Thyroid gland (tissue), 4 donors: ENCODE data around the gene LDAF1.

Experiments used
- POLR2A ChIP-seq, 2 donors: fragments of 450-650 bp; IDR thresholded peaks; one replicate each; pipeline ENCODE4 v1.6.1; 2017; ENCODE audit warnings: antibody characterized with exemption in 2 of 2, mild to moderate bottlenecking in 2 of 2, moderate library complexity in 1 of 2
- TF ChIP-seq, protein P1 (sequence below), 6 experiments: fragments of 200-600 bp in 3 of 6; fragments of 450-650 bp in 3 of 6; sonication (generic) in 3 of 6; IDR thresholded peaks; one replicate each; pipeline ENCODE4 v1.5.1; 2016 to 2019; ENCODE audit warnings: antibody characterized with exemption in 6 of 6, mild to moderate bottlenecking in 2 of 6, inconsistent platforms in 1 of 6, moderate library complexity in 1 of 6

DNA sequence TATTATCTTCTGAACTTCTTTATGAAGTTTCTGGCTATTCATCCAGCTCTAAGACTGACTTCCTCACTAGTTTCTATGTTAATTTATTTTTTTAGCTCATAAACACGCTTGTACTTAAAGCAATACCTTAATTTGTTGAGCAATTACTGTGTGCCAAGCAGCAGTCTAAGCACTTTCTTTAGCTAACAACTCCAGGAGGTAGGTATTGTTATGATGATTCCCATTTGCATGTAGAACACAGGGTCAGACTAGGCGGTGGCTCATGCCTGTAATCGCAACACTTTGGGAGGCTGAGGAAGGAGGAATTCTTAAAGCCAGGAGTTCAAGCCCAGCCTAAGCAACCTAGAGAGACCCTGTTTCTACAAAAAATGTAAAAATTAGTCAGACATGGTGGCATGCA is 27.7 kb upstream of the LDAF1 start:
- TF ChIP-seq, protein P1, sequence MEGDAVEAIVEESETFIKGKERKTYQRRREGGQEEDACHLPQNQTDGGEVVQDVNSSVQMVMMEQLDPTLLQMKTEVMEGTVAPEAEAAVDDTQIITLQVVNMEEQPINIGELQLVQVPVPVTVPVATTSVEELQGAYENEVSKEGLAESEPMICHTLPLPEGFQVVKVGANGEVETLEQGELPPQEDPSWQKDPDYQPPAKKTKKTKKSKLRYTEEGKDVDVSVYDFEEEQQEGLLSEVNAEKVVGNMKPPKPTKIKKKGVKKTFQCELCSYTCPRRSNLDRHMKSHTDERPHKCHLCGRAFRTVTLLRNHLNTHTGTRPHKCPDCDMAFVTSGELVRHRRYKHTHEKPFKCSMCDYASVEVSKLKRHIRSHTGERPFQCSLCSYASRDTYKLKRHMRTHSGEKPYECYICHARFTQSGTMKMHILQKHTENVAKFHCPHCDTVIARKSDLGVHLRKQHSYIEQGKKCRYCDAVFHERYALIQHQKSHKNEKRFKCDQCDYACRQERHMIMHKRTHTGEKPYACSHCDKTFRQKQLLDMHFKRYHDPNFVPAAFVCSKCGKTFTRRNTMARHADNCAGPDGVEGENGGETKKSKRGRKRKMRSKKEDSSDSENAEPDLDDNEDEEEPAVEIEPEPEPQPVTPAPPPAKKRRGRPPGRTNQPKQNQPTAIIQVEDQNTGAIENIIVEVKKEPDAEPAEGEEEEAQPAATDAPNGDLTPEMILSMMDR (IDR thresholded peaks at IDR 0.05) = no peak
- no peak for TF ChIP-seq POLR2A (IDR thresholded peaks at IDR 0.05)
